IMR-90 (cell line): ENCODE data around the gene PMEPA1. TPM values are rescaled to one million over a fixed set of nuclear protein-coding genes. Genes with fewer than 3 reads are reported as not detected.

Experiments
- ATAC-seq: fragments of 200-7000 bp; cut with Tn5 transposase; 2 replicates; pipeline ENCODE4 v1.9.1; 2020; ENCODE audit warnings: low read depth, mild to moderate bottlenecking, moderate library complexity
- BruUV-seq: library from RNA; stranded (reverse); fragments of 400-500 nt; replicated peaks from 2 replicates; lab custom pipeline; 2021; lab: Mats Ljungman, UMichigan
- CTCF ChIA-PET: fragments of 300-600 bp; formaldehyde crosslinking; extraction: SDS; loops from one replicate; lab custom pipeline; 2021; ENCODE audit warnings: antibody characterized with exemption; lab: Yijun Ruan, JAX
- POLR2A ChIA-PET: fragments of 300-600 bp; sonication (Branson Sonifier 250); formaldehyde crosslinking; loops from one replicate; lab custom pipeline; 2022; ENCODE audit warnings: antibody characterized with exemption; ENCODE audit not compliant: unreplicated experiment; lab: Charles Lee
- DNase-seq: peaks from one replicate; pipeline ENCODE4 v3.0.0; 2013
- H2AFZ ChIP-seq: replicated peaks from 2 replicates; pipeline ENCODE3; 2013; ENCODE audit warnings: low read length, mild to moderate bottlenecking; ENCODE audit not compliant: poor library complexity
- H2AK5ac ChIP-seq: 2 replicates; pipeline ENCODE4 v1.6.1; 2013; ENCODE audit warnings: low read depth, low read length, inconsistent platforms
- H2AK9ac ChIP-seq: replicated peaks from 2 replicates; pipeline ENCODE3; 2013; ENCODE audit warnings: mild to moderate bottlenecking, low read depth, low read length, moderate library complexity; ENCODE audit not compliant: poor library complexity
- H2BK120ac ChIP-seq: 2 replicates; pipeline ENCODE4 v1.6.1; 2013; ENCODE audit warnings: low read depth, low read length, inconsistent platforms
- H2BK15ac ChIP-seq: 3 replicates; pipeline ENCODE4 v1.6.1; 2013; ENCODE audit warnings: low read depth, low read length, inconsistent platforms
- H2BK20ac ChIP-seq: 2 replicates; pipeline ENCODE4 v1.6.1; 2013; ENCODE audit warnings: low read depth, mild to moderate bottlenecking, inconsistent platforms, low read length, moderate library complexity
- H2BK5ac ChIP-seq: 2 replicates; pipeline ENCODE4 v1.6.1; 2013; ENCODE audit warnings: mild to moderate bottlenecking, low read depth, low read length, inconsistent platforms; ENCODE audit not compliant: poor library complexity, severe bottlenecking
- H3K14ac ChIP-seq: replicated peaks from 2 replicates; pipeline ENCODE4 v1.6.1; 2013; ENCODE audit warnings: low read depth, low read length, inconsistent platforms
- H3K18ac ChIP-seq: 2 replicates; pipeline ENCODE4 v1.6.1; 2013; ENCODE audit warnings: low read depth, low read length, control low read depth
- H3K23ac ChIP-seq: 2 replicates; pipeline ENCODE4 v1.6.1; 2013; ENCODE audit warnings: low read depth, low read length, inconsistent platforms
- H3K27ac ChIP-seq: 2 replicates; pipeline ENCODE4 v1.5.1; 2013; ENCODE audit warnings: mild to moderate bottlenecking, control low read depth, low read length; ENCODE audit not compliant: insufficient read depth
- H3K27me3 ChIP-seq: 2 replicates; pipeline ENCODE4 v1.6.1; 2013; ENCODE audit warnings: low read length; ENCODE audit not compliant: control insufficient read depth, insufficient read depth
- H3K36me3 ChIP-seq: 2 replicates; pipeline ENCODE4 v1.6.1; 2013; ENCODE audit warnings: low read length, mixed read lengths; ENCODE audit not compliant: control insufficient read depth, insufficient read depth
- H3K4ac ChIP-seq: 2 replicates; pipeline ENCODE4 v1.6.1; 2013; ENCODE audit warnings: low read depth, low read length, inconsistent platforms
- H3K4me1 ChIP-seq: 2 replicates; pipeline ENCODE4 v1.6.1; 2013; ENCODE audit warnings: low read length, mixed read lengths; ENCODE audit not compliant: control insufficient read depth, insufficient read depth
- H3K4me2 ChIP-seq: 2 replicates; pipeline ENCODE4 v1.6.1; 2013; ENCODE audit warnings: low read depth, mild to moderate bottlenecking, control low read depth, low read length, moderate library complexity
- H3K4me3 ChIP-seq: 2 replicates; pipeline ENCODE4 v1.5.1; 2013; ENCODE audit warnings: low read depth, mild to moderate bottlenecking, control low read depth, low read length, moderate library complexity; ENCODE audit not compliant: insufficient read depth
- H3K56ac ChIP-seq: 2 replicates; pipeline ENCODE4 v1.6.1; 2013; ENCODE audit warnings: low read length, inconsistent platforms; ENCODE audit not compliant: insufficient read depth; ENCODE audit errors: extremely low read depth
- H3K79me1 ChIP-seq, 2 experiments: 2 replicates each; pipeline ENCODE4 v1.6.1; 2013; ENCODE audit warnings: low read length in 2 of 2, inconsistent platforms in 1 of 2, low read depth in 1 of 2
- H3K9ac ChIP-seq: 2 replicates; pipeline ENCODE4 v1.6.1; 2013; ENCODE audit warnings: low read depth, low read length, control low read depth
- H3K9me1 ChIP-seq: 2 replicates; pipeline ENCODE4 v1.6.1; 2013; ENCODE audit warnings: low read length, inconsistent platforms; ENCODE audit not compliant: insufficient read depth
- H3K9me3 ChIP-seq: 2 replicates; pipeline ENCODE4 v1.6.1; 2013; ENCODE audit warnings: low read length; ENCODE audit not compliant: control insufficient read depth, insufficient read depth
- H4K20me1 ChIP-seq: 2 replicates; pipeline ENCODE4 v1.6.1; 2013; ENCODE audit warnings: low read length, inconsistent platforms; ENCODE audit not compliant: insufficient read depth
- H4K5ac ChIP-seq: 2 replicates; pipeline ENCODE4 v1.6.1; 2013; ENCODE audit warnings: mild to moderate bottlenecking, low read depth, low read length, control low read depth
- H4K8ac ChIP-seq, 2 experiments: 2 replicates each; pipeline ENCODE4 v1.6.1; 2013; ENCODE audit warnings: low read depth in 2 of 2, low read length in 2 of 2, control low read depth in 1 of 2, inconsistent platforms in 1 of 2
- H4K91ac ChIP-seq: 2 replicates; pipeline ENCODE4 v1.6.1; 2013; ENCODE audit warnings: low read depth, low read length, inconsistent platforms; ENCODE audit not compliant: insufficient read depth
- CTCF ChIP-seq: conservative IDR thresholded peaks from 2 replicates; pipeline ENCODE4 v1.5.1; 2012; ENCODE audit warnings: mild to moderate bottlenecking, low read depth, low read length, improper control_type of control experiment
- RAD21 ChIP-seq: IDR thresholded peaks from 2 replicates; pipeline ENCODE4 v1.6.1; 2012; ENCODE audit warnings: low read length, improper control_type of control experiment
- WGBS, 2 experiments: methylation state at CpG; one replicate each; pipeline versions ENCODE4 v1.1.5 to v1.1.7; 2013; ENCODE audit warnings: missing lambda C conversion rate in 2 of 2; ENCODE audit not compliant: insufficient read length in 1 of 2; ENCODE audit errors: extremely low coverage in 2 of 2; 5-methylcytosine and 5-hydroxymethylcytosine counted together
- dilution Hi-C: fragments of 300-500 bp; cut with HindIII; formaldehyde crosslinking; loops from one replicate; pipeline ENCODE4 v1.14.3; 2018; ENCODE audit warnings: low sequenced_read_pairs; ENCODE audit not compliant: unreplicated experiment
- in situ Hi-C: fragments of 300-500 bp; cut with MboI; formaldehyde crosslinking; loops from 3 replicates; pipeline ENCODE4 v1.14.3; 2019; ENCODE audit warnings: low sequenced_read_pairs, inconsistent platforms, mixed read lengths
- intact Hi-C: fragments of 100-400 bp; cut with micrococcal nuclease; formaldehyde crosslinking; loops from 2 replicates; pipeline ENCODE4 v1.10.0; 2022
- polyA plus RNA-seq, 3 experiments: library from polyadenylated mRNA; depleted of rRNA; stranded (reverse); fragments of >200 nt; gene quantifications; 2 replicates each; pipeline ENCODE4 v1.2.3, GENCODE V29; 2012; ENCODE audit warnings: low replicate concordance in 1 of 3
- total RNA-seq: library from RNA; depleted of rRNA; stranded (reverse); fragments of >200 nt; gene quantifications from 2 replicates; pipeline ENCODE4 v1.2.3, GENCODE V29; 2012

The PMEPA1 gene
- total and polyA plus RNA-seq, 2 of the 4 experiments (the other 2 are of a cell fraction) = 2.0 to 6.9 TPM

GRCh38 chr20:57686931-57687652, 22.7 kb downstream of the PMEPA1 start:
- Histone ChIP-seq H3K18ac (no peak overlapping the region), H2BK15ac (no peak overlapping the region), H2BK5ac (no peak overlapping the region), H3K23ac (no peak overlapping the region), H2AFZ (no peak overlapping the region), H3K9ac (no peak overlapping the region), H3K36me3 (peaks cover 2% of the 10 kb centered on the region; the same call in 1 of the 2 replicates), H4K91ac (no peak overlapping the region), H2AK5ac (no peak overlapping the region), H3K4me1 (no peaks in the 10 kb centered on the region), H4K8ac (no peak overlapping the region), H3K27ac (no peak overlapping the region), H3K4ac (no peak overlapping the region), H3K9me1 (no peaks in the 10 kb centered on the region; the same call in 1 of the 2 replicates), H3K27me3 (no peaks in the 10 kb centered on the region), H3K4me2 (no peak overlapping the region), H3K9me3 (no peaks in the 10 kb centered on the region), H3K79me1 (peaks cover 7 to 19% of the 10 kb centered on the region in 2 experiments), H3K14ac (no peak overlapping the region), H4K20me1 (peaks cover 51% of the 10 kb centered on the region), H2AK9ac (no peak overlapping the region), H3K4me3 (no peak overlapping the region), H2BK20ac (no peak overlapping the region), H4K5ac (no peak overlapping the region), H2BK120ac (no peak overlapping the region), H3K56ac (no peak overlapping the region)
- CTCF ChIA-PET = no interaction called here
- POLR2A ChIA-PET = no interaction called here
- 79% methylated on average over 4 of the region's 12 CpGs; no CpG with 5 or more reads in 1 of the 2 experiments for WGBS, 2 experiments
- TF ChIP-seq CTCF = no peak
- TF ChIP-seq RAD21 = no peak
- intact Hi-C loops = no loop called here
- BruUV-seq = no TSS peak
- in situ Hi-C loops = loop anchor here (25.0 kb wide), 1 partner anchor 1350 kb away; the partner anchor contains the start of genes ATP5F1E and PRELID3B
- ATAC-seq (no peak), DNase-seq (no peak)
- dilution Hi-C loops = no loop called here
